ENCODE results near the gene HIF3A.

- TF ChIP-seq, protein P1, sequence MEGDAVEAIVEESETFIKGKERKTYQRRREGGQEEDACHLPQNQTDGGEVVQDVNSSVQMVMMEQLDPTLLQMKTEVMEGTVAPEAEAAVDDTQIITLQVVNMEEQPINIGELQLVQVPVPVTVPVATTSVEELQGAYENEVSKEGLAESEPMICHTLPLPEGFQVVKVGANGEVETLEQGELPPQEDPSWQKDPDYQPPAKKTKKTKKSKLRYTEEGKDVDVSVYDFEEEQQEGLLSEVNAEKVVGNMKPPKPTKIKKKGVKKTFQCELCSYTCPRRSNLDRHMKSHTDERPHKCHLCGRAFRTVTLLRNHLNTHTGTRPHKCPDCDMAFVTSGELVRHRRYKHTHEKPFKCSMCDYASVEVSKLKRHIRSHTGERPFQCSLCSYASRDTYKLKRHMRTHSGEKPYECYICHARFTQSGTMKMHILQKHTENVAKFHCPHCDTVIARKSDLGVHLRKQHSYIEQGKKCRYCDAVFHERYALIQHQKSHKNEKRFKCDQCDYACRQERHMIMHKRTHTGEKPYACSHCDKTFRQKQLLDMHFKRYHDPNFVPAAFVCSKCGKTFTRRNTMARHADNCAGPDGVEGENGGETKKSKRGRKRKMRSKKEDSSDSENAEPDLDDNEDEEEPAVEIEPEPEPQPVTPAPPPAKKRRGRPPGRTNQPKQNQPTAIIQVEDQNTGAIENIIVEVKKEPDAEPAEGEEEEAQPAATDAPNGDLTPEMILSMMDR (IDR thresholded peaks at IDR 0.05): no peak
- TF ChIP-seq POLR2A (IDR thresholded peaks at IDR 0.05) (no peak), POLR2AphosphoS5 (IDR thresholded peaks at IDR 0.05) (no peak), EP300 (IDR thresholded peaks at IDR 0.05) (no peak)
Measured at GRCh38 chr19:46386151-46386550, 89.3 kb downstream of the HIF3A start.

Measured in gastroesophageal sphincter (tissue), 3 donors.